OCI-LY1 (cell line): Measurements from ENCODE around the gene LINC01488.

Experiments
- EZH2 ChIP-seq: fragments of 200-600 bp; sonication (generic), shearing (Covaris generic); IDR thresholded peaks from 2 replicates; pipeline ENCODE4 v1.8.0; 2017; ENCODE audit warnings: borderline replicate concordance, mixed run types, mild to moderate bottlenecking, antibody characterized with exemption, low read length, moderate library complexity, mixed read lengths
- TF ChIP-seq, protein P1 (sequence below): fragments of 200-600 bp; sonication (generic), shearing (Covaris generic); IDR thresholded peaks from 2 replicates; pipeline ENCODE4 v1.5.1; 2017; ENCODE audit warnings: mild to moderate bottlenecking, antibody characterized with exemption, low read length, moderate library complexity, mixed read lengths

DNA sequence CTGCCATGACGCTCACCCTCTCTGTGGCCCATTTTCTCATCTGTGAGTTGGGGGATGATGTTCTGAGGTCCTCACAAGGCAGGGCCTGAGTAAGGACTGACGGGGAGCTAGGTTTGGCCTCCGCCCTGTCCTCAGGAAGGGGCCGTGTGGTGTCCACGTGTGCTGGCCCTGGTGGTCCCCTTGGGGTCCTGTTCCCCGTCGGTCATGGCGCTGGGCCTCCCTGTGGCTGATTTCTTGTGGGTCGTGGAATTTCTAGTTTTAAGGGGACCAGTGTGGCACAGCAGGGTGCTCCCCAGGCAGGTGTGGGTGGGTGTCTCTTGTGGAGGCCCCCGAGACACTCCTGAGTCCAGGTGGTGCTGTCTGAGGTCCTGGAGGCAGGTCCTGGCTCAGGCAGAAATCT is 5.9 kb downstream of the LINC01488 start:
- TF ChIP-seq, protein P1, sequence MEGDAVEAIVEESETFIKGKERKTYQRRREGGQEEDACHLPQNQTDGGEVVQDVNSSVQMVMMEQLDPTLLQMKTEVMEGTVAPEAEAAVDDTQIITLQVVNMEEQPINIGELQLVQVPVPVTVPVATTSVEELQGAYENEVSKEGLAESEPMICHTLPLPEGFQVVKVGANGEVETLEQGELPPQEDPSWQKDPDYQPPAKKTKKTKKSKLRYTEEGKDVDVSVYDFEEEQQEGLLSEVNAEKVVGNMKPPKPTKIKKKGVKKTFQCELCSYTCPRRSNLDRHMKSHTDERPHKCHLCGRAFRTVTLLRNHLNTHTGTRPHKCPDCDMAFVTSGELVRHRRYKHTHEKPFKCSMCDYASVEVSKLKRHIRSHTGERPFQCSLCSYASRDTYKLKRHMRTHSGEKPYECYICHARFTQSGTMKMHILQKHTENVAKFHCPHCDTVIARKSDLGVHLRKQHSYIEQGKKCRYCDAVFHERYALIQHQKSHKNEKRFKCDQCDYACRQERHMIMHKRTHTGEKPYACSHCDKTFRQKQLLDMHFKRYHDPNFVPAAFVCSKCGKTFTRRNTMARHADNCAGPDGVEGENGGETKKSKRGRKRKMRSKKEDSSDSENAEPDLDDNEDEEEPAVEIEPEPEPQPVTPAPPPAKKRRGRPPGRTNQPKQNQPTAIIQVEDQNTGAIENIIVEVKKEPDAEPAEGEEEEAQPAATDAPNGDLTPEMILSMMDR, result no peak
- no peak for TF ChIP-seq EZH2
